AG09319 (cell line): Measurements from ENCODE around the gene SOHLH1.

Source experiments
- DNase-seq: peaks from one replicate; pipeline ENCODE4 v3.0.0-alpha.2; 2010; ENCODE audit warnings: low read depth; ENCODE audit errors: extremely low read depth
- CTCF ChIP-seq: IDR thresholded peaks from 2 replicates; pipeline ENCODE4 v1.5.1; 2011; ENCODE audit warnings: low read depth, mild to moderate bottlenecking, inconsistent platforms, low read length, moderate library complexity

SOHLH1 gene

GRCh38 chr9:135726138-135726853 lies 27.0 kb upstream of the SOHLH1 start:
- no peak for DNase-seq
- TF ChIP-seq CTCF: no peak

DNA sequence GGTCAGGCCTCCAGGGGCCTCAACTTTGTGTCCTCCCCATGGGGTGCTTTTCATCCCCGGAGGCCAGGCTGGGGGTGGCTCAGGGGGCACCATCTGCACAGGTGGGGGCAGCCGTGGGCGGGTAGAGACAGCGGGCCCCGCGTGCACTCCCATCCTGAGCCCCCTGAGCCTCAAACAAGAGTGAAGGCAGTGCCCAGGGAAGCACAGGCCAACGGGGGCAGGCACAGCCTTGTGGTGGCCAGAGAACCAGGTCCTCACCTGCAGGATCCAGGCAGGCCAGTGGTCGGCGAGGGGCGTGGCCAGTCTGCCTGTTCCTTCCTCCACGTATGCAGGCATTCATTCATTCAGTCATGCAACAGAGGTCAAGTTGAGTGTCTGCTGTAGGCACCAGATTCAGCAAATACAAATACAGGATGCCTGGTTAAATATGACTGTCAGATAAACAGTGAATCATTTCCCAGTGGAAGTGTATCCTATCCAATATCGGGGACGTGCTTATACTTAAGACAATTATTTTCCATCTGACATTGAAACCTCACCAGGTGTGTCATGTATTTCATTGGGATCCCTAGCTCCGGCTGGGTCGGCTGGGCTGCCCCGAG lies 25.0 kb upstream of the SOHLH1 start:
- TF ChIP-seq CTCF: no peak
- no peak for DNase-seq

DNA sequence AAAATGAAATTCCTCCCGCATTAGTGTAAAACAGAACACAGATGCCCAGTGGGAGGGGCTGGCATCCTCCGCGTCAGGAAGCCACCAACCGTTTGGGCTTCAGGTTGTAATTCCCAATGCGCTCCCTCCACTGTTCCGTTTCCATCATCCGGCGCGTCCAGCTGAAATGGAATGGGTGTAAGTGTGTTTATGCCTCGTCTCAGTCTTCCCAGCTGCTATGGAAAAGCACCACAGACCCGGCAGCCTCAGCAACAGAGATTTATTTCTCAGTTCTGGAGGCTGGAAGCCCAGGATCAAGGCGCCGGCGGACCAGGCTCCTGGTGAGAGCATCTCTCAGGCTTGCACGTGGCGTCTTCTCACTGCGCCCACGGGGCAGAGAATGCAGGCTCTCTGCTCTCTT lies 23.1 kb upstream of the SOHLH1 start:
- no peak for TF ChIP-seq CTCF
- DNase-seq: no peak

GRCh38 chr9:135719472-135719871 lies 20.2 kb upstream of the SOHLH1 start:
- no peak for TF ChIP-seq CTCF
- DNase-seq: no peak

DNA sequence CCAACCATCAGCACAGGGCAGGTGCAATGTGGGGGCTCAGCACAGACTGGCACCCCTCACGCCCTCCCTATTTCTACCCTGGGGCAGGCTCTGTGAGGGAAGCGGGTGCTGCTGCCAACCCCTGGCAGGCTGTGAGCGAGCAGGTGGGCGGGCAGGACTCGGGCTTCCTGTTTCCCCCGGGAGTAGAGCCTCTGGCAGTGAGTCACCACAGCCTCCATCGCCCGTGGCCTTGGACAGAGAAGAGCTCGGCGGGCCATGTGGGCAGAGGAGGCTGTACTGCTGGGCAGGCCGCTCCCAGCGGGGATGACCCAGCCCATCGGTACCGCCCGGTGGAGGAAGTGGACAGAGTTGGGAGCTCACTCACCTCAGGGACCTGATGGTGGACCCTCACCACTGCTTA lies 19.3 kb upstream of the SOHLH1 start:
- TF ChIP-seq CTCF: no peak
- no peak for DNase-seq

DNA sequence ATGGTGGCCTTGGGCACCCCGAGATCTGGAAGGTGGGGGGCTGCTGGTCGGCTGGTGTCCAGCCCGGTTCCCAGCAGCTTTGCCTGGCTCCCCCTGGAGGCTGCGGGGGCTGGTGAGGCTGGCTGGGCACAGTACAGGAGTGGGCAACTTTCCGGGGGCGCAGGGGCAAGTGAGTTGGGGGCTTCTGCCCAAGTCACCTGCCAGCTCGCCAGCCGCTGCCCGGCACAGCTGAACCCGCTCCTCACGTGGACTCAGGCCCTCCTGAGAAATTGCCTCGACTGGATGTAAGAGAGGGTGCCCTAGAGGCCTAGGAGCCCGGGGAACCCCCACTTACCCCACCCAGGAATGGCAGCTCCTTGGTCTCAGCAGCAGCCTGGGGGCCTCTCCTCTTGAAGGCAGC lies 18.1 kb upstream of the SOHLH1 start:
- DNase-seq: no peak
- no peak for TF ChIP-seq CTCF

GRCh38 chr9:135716045-135716444 lies 16.8 kb upstream of the SOHLH1 start:
- no peak for DNase-seq
- no peak for TF ChIP-seq CTCF
